ENCODE results near the gene PPP2R2C. TPM values are rescaled to one million over a fixed set of nuclear protein-coding genes. Genes with fewer than 3 reads are reported as not detected.

Gene PPP2R2C
- total and polyA plus RNA-seq, 10 of the 15 experiments (the other 5 are each of a cell fraction or from before 2014, with no cell fraction given), result 0.13 to 0.15 TPM; not detected in 8

- Histone ChIP-seq H3K9me3 (replicated peaks; ENCODE audit: control insufficient read depth, insufficient read depth, low read length) (no peaks in the 10 kb centered on the region), H3K27ac (ENCODE audit: control insufficient read depth, insufficient read depth) (no peak overlapping the region), H3K4me2 (ENCODE audit: control insufficient read depth, insufficient read depth) (no peak overlapping the region), H2AFZ (ENCODE audit: control insufficient read depth, low read depth, low read length) (no peak overlapping the region), H3K4me3 (no peak overlapping the region), H3K79me2 (ENCODE audit: control insufficient read depth, insufficient read depth, low read length) (no peaks in the 10 kb centered on the region), H3K9ac (ENCODE audit: control insufficient read depth, insufficient read depth, low read length) (no peak overlapping the region), H3K27me3 (replicated peaks in 1 of 2; ENCODE audit: control insufficient read depth in 2 of 2, insufficient read depth in 2 of 2, low read length in 1 of 2) (no peaks in the 10 kb centered on the region; a peak in 3 of 4 replicates), H4K20me1 (ENCODE audit: control insufficient read depth, insufficient read depth) (no peaks in the 10 kb centered on the region), H3K4me1 (ENCODE audit: control insufficient read depth, insufficient read depth, low read length) (no peaks in the 10 kb centered on the region), H3K36me3 (ENCODE audit: control insufficient read depth in 2 of 2, insufficient read depth in 2 of 2, low read length in 1 of 2) (no peaks in the 10 kb centered on the region)
- no peak for DNase-seq (ENCODE audit: low read depth, low spot score)
- BruUV-seq (replicated peaks), result no TSS peak
- in situ Hi-C loops (cut with MboI), result no loop called here
- CTCF ChIA-PET, result interaction anchor here (1.3 to 20.1 kb wide), 2 partner anchors 11 to 65 kb away, joined by 4 to 469 read pairs; no protein-coding TSS in a partner anchor
- ATAC-seq, result no peak
- RAD21 ChIA-PET (ENCODE audit: unreplicated experiment), result interaction anchor here (0.7 kb wide), 1 partner anchor 314 kb away, joined by 3 read pairs; no protein-coding TSS in a partner anchor
- no peak for FAIRE-seq
- POLR2A ChIA-PET, result no interaction called here
- intact Hi-C loops (cut with micrococcal nuclease; ENCODE audit: unreplicated experiment), result no loop called here
- SMC1A ChIA-PET (ENCODE audit: uncharacterized antibody, unreplicated experiment), result interaction anchor here (0.9 to 1.3 kb wide), 4 partner anchors 10 to 66 kb away, joined by 3 to 4 read pairs (median 3); no protein-coding TSS in a partner anchor
- WGBS (ENCODE audit: insufficient coverage, insufficient replicate concordance, low lambda C conversion rate, missing lambda C conversion rate), result 32% methylated on average over 5 of the region's 6 CpGs
- TF ChIP-seq NFIC (IDR thresholded peaks at IDR 0.05; ENCODE audit: low read depth, low read length), result no peak
- no peak for TF ChIP-seq TBL1XR1 (IDR thresholded peaks at IDR 0.05; ENCODE audit: low read depth, low read length)
- no peak for TF ChIP-seq ZNF217 (IDR thresholded peaks at IDR 0.05)
- TF ChIP-seq CBX3 (IDR thresholded peaks at IDR 0.05; ENCODE audit: borderline replicate concordance, low read depth), result no peak
- no peak for TF ChIP-seq RELA (IDR thresholded peaks at IDR 0.05; ENCODE audit: borderline replicate concordance, partially characterized antibody)
- no peak for TF ChIP-seq ZNF24 (IDR thresholded peaks at IDR 0.05)
- TF ChIP-seq MEF2B (IDR thresholded peaks at IDR 0.05; ENCODE audit: partially characterized antibody, poor library complexity, severe bottlenecking), result no peak
- TF ChIP-seq ZBED1 (IDR thresholded peaks at IDR 0.05; ENCODE audit: borderline replicate concordance), result no peak
- no peak for TF ChIP-seq CHD4 (IDR thresholded peaks at IDR 0.05)
- TF ChIP-seq RAD51 (IDR thresholded peaks at IDR 0.05), result no peak
- TF ChIP-seq SPI1 (IDR thresholded peaks at IDR 0.05; ENCODE audit: borderline replicate concordance, insufficient read depth, low read depth, low read length), result no peak
- no peak for TF ChIP-seq YY1 (IDR thresholded peaks at IDR 0.05; ENCODE audit: low read depth, low read length)
- TF ChIP-seq RUNX3 (IDR thresholded peaks at IDR 0.05; ENCODE audit: low read length), result no peak
- no peak for TF ChIP-seq MYB (IDR thresholded peaks at IDR 0.05; ENCODE audit: borderline replicate concordance, low read depth, low read length)
- no peak for TF ChIP-seq PRDM15 (CRISPR knock-in tag; IDR thresholded peaks at IDR 0.05)
Observed at GRCh38 chr4:6316461-6317003, 155.9 kb downstream of the PPP2R2C start.

Data from GM12878 (cell line).